ENCODE data around the gene A2M. TPM values are rescaled to one million over a fixed set of nuclear protein-coding genes. Genes with fewer than 3 reads are reported as not detected.

The A2M gene
- total and polyA plus RNA-seq, 2 of the 8 experiments (the other 6 are each of a cell fraction or from before 2014, with no cell fraction given), result 0.15 TPM; not detected in 1

DNA sequence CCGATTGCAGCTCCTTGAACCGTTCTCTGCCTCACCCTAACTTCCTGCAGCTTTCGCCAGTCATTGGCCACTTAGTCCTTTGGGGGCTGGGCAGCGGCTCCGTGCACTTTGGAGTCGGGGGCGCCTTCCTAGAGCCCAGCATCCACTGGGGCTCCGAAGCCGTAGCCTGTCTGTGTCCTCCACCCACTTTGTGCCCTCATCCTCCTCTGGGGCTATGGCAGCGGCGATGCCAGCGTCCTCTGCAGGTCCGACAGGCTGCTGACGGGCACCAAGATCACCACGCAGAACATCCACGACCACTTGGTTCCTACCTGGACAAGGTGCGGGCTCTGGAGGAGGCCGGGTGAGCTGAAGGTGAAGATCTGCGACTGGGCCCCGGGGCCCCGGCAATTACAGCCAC lies 11.8 kb upstream of the A2M start:
- DNase-seq (ENCODE audit: low read depth in 1 of 2, low spot score in 2 of 2) (no peak), FAIRE-seq (no peak)
- no peak overlapping the region for H3K4me2 ChIP-seq (ENCODE audit: insufficient read depth in 1 of 2, low read depth in 2 of 2, low read length in 2 of 2)
- no peak overlapping the region for H3K27ac ChIP-seq (ENCODE audit: low read depth, low read length)
- no peaks in the 10 kb centered on the region for H3K79me2 ChIP-seq (ENCODE audit: control insufficient read depth in 1 of 2, insufficient read depth in 2 of 2, low read length in 2 of 2)
- H3K23ac ChIP-seq (ENCODE audit: insufficient read length), result no peak overlapping the region
- H4K5ac ChIP-seq (ENCODE audit: insufficient read length, low read depth, low read length), result no peak overlapping the region
- no peaks in the 10 kb centered on the region for H3K27me3 ChIP-seq (replicated peaks in 1 of 4; ENCODE audit: control insufficient read depth in 3 of 4, extremely low read depth in 1 of 4, insufficient read depth in 3 of 4, low read length in 3 of 4)
- H4K20me1 ChIP-seq (replicated peaks in 1 of 2; ENCODE audit: control insufficient read depth in 1 of 2, insufficient read depth in 2 of 2, low read length in 2 of 2), result no peaks in the 10 kb centered on the region
- no peaks in the 10 kb centered on the region for H3K36me3 ChIP-seq (ENCODE audit: control insufficient read depth in 2 of 4, insufficient read depth in 4 of 4, low read length in 3 of 4)
- no peak overlapping the region for H4K8ac ChIP-seq (ENCODE audit: extremely low read depth, insufficient read depth, low read length)
- no peak overlapping the region for H3K9ac ChIP-seq (replicated peaks in 1 of 4; ENCODE audit: extremely low read depth in 1 of 4, low read depth in 3 of 4, low read length in 3 of 4)
- no peaks in the 10 kb centered on the region for H3K79me1 ChIP-seq (ENCODE audit: low read depth, low read length)
- ChIA-PET POLR2A (ENCODE audit: partially characterized antibody) (no interaction called here), CTCF (ENCODE audit: partially characterized antibody) (interaction anchor here (0.9 to 1.7 kb wide), 2 partner anchors 8 to 16 kb away, joined by 3 to 8 read pairs; no protein-coding TSS in a partner anchor)
- H2BK20ac ChIP-seq (ENCODE audit: low read length), result no peak overlapping the region
- no peak overlapping the region for H2BK120ac ChIP-seq (replicated peaks; ENCODE audit: low read depth, low read length)
- no peaks in the 10 kb centered on the region for H3K23me2 ChIP-seq (ENCODE audit: low read depth, low read length)
- WGBS, 2 experiments (ENCODE audit: extremely low coverage in 1 of 2, insufficient coverage in 1 of 2, insufficient read length in 1 of 2, insufficient replicate concordance in 2 of 2, low coverage in 1 of 2, low lambda C conversion rate in 2 of 2, missing lambda C conversion rate in 1 of 2), result 96% methylated on average over 14 of the region's 21 CpGs; no CpG with 5 or more reads in 1 of the 2 experiments
- H3K56ac ChIP-seq (replicated peaks; ENCODE audit: insufficient read length, low read depth, low read length), result no peak overlapping the region
- H3K4me3 ChIP-seq (ENCODE audit: extremely low read depth in 1 of 4, insufficient read depth in 2 of 4, low read depth in 3 of 4, low read length in 4 of 4), result no peak overlapping the region
- H2AFZ ChIP-seq (ENCODE audit: low read length), result no peak overlapping the region
- H2BK12ac ChIP-seq (ENCODE audit: low read depth, low read length), result no peak overlapping the region; the same call in 1 of the 2 replicates
- H3K14ac ChIP-seq (ENCODE audit: insufficient read length), result no peak overlapping the region
- no peaks in the 10 kb centered on the region for H3K4me1 ChIP-seq (replicated peaks in 1 of 4; ENCODE audit: control insufficient read depth in 3 of 4, insufficient read depth in 4 of 4, low read length in 3 of 4)
- H3K18ac ChIP-seq (ENCODE audit: extremely low read depth, low read length), result no peak overlapping the region
- no peak overlapping the region for H2BK5ac ChIP-seq (ENCODE audit: low read depth, low read length)
- H4K91ac ChIP-seq (replicated peaks; ENCODE audit: insufficient read length, low read length), result no peak overlapping the region
- no peak overlapping the region for H2BK15ac ChIP-seq (ENCODE audit: low read length)
- no peak overlapping the region for H3K4ac ChIP-seq (replicated peaks; ENCODE audit: insufficient read length, low read depth, low read length)
- no peak overlapping the region for H2AK5ac ChIP-seq (ENCODE audit: low read depth, low read length)
- peaks cover 0 to 9% of the 10 kb centered on the region in 2 experiments; a peak in 1 of 4 replicates for H3K9me3 ChIP-seq (ENCODE audit: insufficient read depth in 2 of 2, low read depth in 1 of 2, low read length in 1 of 2)
- no peak for TF ChIP-seq GTF2F1 (IDR thresholded peaks at IDR 0.05; ENCODE audit: borderline replicate concordance, low read depth, low read length)
- no peak for TF ChIP-seq CBX5 (IDR thresholded peaks at IDR 0.05; ENCODE audit: low read depth, low read length)
- TF ChIP-seq SUZ12 (IDR thresholded peaks at IDR 0.05; ENCODE audit: low read length), result no peak
- no peak for TF ChIP-seq RXRA (IDR thresholded peaks at IDR 0.05; ENCODE audit: insufficient read depth, low read depth, low read length)
- TF ChIP-seq CEBPB (IDR thresholded peaks at IDR 0.05; ENCODE audit: low read depth, low read length), result no peak
- no peak for TF ChIP-seq SIN3A (conservative IDR thresholded peaks at IDR 0.05 in 1 of 2, IDR thresholded peaks at IDR 0.05 in 1 of 2; ENCODE audit: low read depth in 1 of 2, low read length in 2 of 2)
- TF ChIP-seq SIX5 (IDR thresholded peaks at IDR 0.05; ENCODE audit: low read depth, low read length), result no peak
- no peak for TF ChIP-seq HDAC6 (IDR thresholded peaks at IDR 0.05; ENCODE audit: low read depth, low read length)
- TF ChIP-seq NRF1 (IDR thresholded peaks at IDR 0.05; ENCODE audit: low read depth, low read length), result no peak
- no peak for TF ChIP-seq SRF (IDR thresholded peaks at IDR 0.05; ENCODE audit: low read depth, low read length)

All from H1 (cell line).